ENCODE measurements around the gene KRT20.

Gene KRT20

DNA sequence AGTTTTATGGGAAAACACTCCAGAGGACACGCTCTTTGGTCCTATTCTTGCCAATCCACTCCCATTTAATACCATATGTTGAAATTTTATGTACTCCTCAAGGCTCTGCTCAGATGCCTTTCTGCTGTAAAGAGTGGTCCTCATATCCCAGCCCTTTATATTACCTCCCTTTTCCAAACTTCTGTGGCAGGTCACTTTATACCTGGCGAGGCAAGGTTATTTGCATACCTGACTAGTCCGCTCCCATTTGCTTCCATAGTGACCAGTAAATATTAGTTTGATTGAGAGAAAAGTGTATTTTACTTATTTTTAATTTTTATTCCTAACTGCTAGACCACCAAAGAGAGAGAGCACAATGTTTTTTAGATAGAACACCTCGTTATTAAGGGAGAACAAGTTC is 35.3 kb downstream of the KRT20 start:
- no peak for DNase-seq

DNA sequence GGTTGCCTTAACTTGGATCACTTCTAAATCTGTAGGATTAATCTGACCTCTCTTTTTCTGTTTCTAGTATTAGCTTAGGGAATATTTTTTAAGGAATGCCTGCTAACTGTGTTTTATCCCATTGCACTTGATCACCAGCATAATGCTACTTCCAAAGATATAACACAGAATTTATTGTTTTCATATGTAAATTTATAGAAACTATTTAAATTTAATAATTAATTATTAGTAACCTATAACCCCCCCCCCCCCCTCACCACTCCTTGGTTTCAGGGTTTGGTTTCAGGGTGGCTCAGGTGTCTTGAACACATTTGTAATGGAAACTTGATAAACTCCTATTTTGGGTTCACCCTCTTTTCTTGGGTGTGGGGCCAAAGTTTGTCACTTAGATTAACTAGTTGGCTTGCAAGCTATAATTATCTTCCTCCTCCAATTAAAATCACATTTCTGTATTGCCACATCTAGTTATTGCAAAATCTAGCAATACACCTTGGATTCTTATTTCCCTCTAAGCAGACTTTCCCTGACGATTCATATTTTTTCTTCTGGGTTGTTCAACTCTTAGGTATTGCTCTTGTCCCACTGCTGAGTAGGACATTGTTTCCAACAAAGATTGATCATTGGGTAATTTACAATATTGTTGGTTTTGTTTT is 36.3 kb downstream of the KRT20 start:
- no peak for DNase-seq

DNA sequence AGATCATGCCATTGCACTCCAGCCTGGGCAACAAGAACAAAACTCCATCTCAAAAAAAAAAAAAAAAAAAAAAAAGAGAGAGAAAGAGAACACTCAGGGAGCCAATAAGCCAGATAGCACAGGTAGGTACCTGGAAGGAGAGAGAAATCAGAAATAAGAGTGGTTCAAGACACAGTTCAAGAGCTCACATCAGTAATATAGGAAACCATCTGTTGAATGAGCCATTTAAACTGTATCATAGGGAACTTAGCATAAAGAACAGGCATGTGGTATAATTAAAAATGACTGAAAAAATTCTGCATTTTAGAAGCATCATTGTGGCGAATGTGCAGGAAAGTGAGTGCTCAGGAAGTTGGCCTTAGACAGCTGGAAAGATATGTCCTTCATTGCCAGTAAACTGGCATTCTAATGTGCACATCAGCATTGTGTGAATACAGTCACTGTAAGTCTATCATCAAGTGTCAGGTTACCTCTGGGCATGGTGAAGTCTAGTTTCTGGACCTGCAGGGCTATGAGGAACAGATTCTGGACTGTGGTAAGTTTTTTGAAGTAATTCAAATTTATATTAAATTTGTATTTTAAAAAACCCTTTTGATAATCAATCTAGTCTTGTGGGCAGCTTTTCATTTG is 38.4 kb downstream of the KRT20 start:
- no peak for DNase-seq

DNA sequence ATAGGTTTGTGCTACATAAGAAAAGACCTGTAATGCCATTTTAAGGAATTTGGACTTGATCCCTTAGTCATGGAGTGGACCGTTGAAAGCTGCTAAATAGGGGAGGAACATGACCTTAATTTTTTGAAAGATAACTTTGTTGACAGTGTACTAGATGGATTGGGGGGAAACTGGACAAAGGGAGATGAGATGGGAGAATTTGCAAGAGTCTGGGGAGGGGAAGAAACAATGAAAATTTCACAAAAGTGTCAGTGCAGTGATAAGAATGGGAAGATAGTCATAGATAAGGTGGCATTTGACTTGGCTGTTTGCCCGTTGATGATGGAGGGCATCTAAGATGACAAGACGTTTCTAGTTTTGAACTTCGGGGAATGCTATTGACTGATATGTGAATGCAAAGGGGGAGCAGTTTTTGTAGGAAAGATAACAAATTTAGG is 40.4 kb downstream of the KRT20 start:
- no peak for DNase-seq

DNA sequence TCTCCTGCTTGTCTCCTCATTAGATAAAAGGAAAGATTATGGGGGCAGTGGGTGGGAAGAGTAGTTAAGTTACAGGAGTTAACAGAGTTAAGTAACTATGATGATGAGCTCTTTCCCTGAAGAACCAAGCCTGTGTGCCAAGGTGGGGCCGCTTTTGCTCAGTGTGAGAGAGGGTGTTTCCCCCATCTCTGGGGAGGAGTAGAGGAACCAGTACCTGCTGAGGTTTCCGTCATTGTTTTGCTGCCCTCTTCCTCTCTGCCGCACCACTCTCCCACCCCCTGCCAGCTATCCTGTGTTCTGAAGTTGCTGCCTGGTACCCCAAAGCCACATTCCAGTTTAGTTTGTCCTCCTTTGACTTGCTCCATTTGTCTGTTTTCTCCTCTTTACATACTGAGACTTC is 41.8 kb downstream of the KRT20 start:
- DNase-seq: no peak

DNA sequence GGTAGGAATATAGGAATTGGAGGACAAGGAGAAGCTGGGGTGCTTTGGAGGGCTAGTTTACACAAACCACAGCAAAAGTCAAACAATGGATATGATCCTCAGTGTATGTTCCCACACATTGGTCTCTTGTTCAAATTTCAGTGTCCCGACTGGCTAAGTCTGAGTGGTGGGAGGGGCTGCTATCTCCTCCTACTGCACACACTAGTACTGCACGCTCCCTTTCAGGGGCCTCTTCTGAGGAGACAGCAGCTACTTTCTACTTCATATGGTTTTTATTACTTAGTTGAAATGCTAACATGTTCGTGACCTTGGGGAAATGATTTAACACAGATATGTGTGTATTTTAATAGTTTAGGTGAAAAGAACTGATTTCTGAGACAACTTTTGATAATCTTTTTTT is 43.8 kb downstream of the KRT20 start:
- no peak for DNase-seq

DNA sequence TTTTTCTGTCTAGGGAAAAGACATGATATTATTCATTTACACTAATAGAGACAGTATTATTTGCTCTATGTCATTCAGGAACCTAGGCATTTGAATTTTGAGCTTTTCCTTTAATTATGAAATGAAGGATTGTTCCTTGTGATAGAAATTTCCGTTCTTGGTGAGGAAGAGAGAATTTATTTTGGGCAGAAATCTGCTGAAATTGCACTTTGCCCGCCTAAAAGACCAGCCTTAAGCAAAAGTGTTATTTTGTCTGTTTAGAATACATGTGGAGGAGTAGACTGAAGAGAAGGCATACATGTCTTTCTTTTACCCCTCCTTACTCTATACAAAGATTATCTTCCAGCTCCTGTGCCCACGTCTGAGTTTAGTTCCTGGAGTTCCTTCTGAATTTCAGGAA is 45.8 kb downstream of the KRT20 start:
- no peak for DNase-seq

DNA sequence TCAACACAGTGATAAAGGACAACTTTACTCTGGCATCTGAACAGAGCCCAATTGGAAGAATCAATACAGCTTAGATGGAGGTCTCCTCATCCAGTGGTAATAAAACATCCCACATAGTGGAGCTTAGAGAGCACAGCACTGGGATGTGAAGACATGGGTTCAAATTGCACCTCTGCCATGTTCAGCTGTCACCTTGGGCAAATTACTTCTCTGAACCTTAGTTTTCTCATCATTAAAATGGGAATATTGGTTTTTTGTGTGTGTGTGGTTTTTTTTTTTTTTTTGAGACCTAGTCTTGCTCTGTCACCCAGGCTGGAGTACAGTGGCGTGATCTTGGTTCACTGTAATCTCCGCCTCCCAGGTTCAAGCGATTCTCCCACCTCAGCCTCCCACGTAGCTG is 49.0 kb downstream of the KRT20 start:
- DNase-seq: no peak

DNA sequence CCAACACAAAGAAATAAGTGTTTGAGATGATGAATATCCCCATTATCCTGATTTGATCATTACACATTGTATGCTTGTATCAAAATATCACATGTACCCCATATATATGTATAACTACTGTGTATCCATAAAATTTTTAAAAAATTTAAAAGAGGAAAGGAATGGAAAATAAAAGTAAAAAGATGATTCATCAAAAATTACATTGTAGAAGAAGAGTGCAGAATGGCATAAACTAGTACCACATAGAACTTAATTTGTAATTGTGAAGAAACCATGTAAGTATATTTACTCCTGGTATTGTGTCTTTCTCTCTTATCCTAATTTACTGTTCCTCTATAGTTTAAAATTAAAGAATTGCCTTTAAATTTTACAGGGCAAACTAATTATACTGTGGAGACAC is 51.2 kb downstream of the KRT20 start:
- no peak for DNase-seq

DNA sequence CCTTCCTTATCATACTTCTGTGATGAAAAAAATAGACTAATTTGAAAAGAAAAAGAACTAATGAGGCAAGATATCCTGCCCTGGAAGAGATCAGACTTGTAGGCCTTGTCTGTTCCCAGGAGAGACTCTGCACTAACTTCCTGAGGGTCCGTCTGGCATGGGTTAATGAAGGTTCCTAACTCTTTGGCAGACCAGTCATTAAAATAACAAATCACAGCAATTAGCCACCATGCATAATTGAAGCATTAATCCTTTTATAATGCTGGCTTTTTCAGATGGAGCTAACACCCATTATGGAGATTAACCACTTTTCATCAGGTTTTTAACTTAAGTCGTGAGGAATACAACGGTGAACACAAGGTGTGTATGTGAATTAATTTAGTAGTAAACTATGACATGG is 52.2 kb downstream of the KRT20 start:
- no peak for DNase-seq

DNA sequence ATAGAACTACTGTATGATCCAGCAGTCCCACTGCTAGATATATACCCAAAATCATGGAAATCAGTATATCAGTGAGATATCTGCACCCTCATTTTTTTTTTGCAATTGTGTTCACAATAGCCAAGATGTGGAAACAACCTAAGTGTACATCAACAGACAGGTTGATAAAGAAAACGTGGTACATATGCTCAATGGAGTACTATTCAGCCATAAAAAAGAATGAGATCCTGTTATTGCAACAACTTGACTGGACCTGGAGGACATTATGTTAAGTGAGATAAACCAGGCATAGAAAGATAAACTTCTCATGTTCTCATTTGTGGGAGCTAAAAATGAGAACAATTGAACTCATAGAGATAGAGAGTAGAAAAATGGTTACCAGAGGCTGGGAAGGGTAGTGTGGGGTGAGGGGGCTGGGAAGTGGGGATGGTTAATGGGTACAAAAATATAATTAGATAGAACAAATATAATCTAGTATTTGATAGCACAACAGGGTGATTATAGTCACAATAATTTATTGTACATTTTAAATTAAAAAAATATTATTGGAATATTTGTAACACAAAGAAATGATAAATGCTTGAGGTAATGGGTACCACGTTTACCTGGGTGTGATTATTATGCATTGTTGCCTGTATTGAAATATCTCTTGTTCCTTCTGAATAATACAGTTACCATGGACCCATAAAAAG is 54.8 kb downstream of the KRT20 start:
- DNase-seq: no peak

DNA sequence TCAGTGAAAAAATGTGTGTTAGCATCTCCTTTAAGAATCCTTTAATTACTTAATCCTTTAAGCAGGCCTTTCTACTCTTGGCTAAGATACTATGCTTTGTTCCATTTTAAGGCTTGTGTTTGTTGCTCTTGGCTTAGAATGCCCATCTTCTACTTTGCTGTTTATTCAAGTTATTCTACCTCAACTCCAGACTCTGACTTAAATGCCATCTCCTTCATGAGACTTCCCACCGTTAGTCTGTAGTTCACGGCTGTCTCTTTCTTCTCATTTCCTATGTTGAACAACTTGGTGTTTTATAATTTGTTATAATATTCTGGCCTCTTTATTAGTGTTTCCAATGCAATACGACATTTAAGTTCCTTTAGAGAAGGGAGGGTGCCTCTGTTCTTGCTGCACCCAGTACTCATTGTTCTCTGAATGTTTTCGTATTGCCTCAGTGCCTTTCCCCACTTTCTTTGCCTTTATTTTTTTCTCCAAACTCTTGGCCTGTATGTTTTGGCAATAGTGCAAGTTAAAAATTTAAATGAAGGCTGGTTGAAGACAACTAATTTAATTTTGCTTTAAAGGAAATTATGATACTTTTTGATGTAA is 56.5 kb downstream of the KRT20 start:
- DNase-seq: no peak

DNA sequence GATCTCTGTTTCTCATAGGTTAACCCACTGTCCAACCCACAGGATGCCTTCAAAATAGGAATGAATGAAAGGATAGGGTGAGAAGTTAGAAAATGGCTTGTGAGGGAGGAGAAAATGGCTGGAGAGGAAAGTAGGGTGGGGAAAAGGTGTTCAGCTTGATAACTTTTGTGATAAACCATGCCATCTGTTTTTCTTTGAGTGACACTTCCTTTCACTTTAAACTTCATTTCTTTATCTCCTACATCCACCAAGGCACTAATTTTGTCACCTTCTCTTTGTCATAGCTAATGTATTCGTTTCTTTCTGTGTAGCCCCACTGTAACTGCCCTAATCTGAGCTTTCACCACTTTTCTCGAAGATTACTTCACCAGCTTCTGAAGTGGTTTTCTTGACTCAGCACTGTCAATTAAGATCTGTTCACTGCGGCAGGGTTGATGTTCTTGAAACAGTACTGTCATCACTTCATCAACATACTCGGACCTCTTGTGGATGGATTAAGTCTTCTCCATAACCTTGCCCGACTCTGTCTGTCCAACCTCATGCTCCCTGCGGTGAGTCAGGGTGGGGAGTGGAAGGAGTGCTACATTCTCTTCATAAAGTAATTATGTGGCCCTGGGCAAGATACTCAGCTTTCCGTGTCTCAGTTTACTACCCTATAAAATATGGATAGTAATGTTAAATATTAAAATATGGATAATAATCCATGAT is 57.1 kb downstream of the KRT20 start:
- no peak for DNase-seq

Data from retina (tissue), 1 donor.